NCI-H128 (cell line): ENCODE measurements around the gene APH1B.

Experiments used
- DNase-seq: peaks from one replicate; lab custom pipeline; 2025; ENCODE audit not compliant: unreplicated experiment; lab: John Stamatoyannopoulos, UW

APH1B gene

GRCh38 chr15:63350178-63350621 lies 72.8 kb downstream of the APH1B start:
- DNase-seq: no peak

GRCh38 chr15:63351170-63351569 lies 73.8 kb downstream of the APH1B start:
- DNase-seq: no peak

GRCh38 chr15:63352808-63353207 lies 75.4 kb downstream of the APH1B start:
- no peak for DNase-seq

GRCh38 chr15:63353261-63353660 lies 75.9 kb downstream of the APH1B start:
- no peak for DNase-seq

- DNase-seq: no peak
These were observed 76.5 kb downstream of the APH1B start for GRCh38 chr15:63353887-63354286.

GRCh38 chr15:63354821-63355650 lies 77.6 kb downstream of the APH1B start:
- no peak for DNase-seq

GRCh38 chr15:63357061-63357460 lies 79.7 kb downstream of the APH1B start:
- no peak for DNase-seq

- DNase-seq: no peak
These were observed 80.3 kb downstream of the APH1B start for GRCh38 chr15:63357731-63358130.

- no peak for DNase-seq
These were observed 81.0 kb downstream of the APH1B start for GRCh38 chr15:63358241-63359029.
